Activated CD4-positive, CD25-positive, alpha-beta regulatory T cell treated with anti-CD3 and anti-CD28 coated beads, Interleukin-2, amount 50 U/mL, for 72 hours (primary cell): ENCODE measurements around the gene CPZ.
A peak's percentile ranks its signal among the peaks of the same experiment; 100 is the strongest.

Experiments
- DNase-seq: peaks from one replicate; pipeline ENCODE4 v3.0.0; 2021

Gene CPZ

GRCh38 chr4:8596891-8597290 lies 4.3 kb downstream of the CPZ start:
- DNase-seq: no peak

DNA sequence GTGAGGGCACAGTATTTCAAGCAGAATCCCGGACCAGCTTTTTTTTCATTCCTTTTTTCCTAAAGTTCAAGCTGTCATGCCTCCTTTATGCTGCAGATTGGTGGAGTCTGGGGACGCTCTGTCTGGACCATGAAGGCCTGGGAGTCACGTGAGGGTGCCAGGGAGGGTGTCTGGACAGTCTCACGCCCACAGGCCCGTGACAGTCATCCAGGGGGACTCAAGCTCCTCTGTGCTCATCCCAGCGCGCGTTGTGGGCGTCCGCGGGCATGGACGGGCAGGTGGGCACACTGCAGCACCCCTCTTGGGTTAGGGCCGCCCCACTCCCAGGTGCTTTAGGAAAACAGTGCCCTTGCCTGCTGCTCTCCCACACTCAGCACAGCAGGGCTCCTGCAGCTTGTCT lies 4.8 kb downstream of the CPZ start:
- no peak for DNase-seq

GRCh38 chr4:8597791-8598190 lies 5.2 kb downstream of the CPZ start:
- DNase-seq: no peak

GRCh38 chr4:8598391-8599090 lies 6.0 kb downstream of the CPZ start:
- no peak for DNase-seq

GRCh38 chr4:8599091-8599460 lies 6.5 kb downstream of the CPZ start:
- DNase-seq: no peak

GRCh38 chr4:8599657-8600056 lies 7.1 kb downstream of the CPZ start:
- no peak for DNase-seq

- no peak for DNase-seq
Measured at GRCh38 chr4:8600266-8600665, 7.7 kb downstream of the CPZ start.

DNA sequence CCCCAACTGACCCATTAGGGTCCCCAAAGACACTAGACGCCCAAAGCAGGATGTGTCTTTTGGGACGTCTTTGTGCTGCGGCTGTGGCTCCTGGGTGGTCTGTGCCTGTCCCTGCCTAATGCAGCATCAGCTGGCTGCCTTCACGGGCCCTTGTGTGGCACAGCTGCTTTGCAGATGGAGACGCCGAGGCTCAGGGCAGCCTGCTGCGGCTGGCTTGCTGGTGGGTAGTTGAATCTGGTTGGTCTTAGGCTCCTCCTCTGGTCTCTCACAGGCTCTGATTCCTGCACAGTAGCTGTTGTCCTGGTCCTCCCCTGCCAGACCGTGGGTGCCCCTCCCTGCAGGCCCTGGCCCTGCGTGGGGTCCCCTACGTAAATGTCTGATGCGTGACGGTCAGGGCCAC lies 8.1 kb downstream of the CPZ start:
- DNase-seq: no peak

DNA sequence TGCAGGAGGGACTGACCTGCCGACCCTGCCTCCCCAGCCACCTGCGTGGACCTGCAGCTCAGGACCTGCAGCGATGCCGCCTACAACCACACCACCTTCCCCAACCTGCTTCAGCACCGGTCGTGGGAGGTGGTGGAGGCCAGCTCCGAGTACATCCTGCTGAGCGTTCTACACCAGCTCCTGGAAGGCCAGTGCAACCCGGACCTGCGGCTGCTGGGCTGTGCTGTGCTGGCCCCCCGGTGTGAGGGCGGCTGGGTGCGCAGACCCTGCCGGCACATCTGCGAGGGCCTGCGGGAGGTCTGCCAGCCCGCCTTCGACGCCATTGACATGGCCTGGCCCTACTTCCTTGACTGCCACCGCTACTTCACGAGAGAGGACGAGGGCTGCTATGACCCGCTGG lies 8.5 kb downstream of the CPZ start:
- DNase-seq: no peak

GRCh38 chr4:8601556-8601955 lies 9.0 kb downstream of the CPZ start:
- DNase-seq: no peak

DNA sequence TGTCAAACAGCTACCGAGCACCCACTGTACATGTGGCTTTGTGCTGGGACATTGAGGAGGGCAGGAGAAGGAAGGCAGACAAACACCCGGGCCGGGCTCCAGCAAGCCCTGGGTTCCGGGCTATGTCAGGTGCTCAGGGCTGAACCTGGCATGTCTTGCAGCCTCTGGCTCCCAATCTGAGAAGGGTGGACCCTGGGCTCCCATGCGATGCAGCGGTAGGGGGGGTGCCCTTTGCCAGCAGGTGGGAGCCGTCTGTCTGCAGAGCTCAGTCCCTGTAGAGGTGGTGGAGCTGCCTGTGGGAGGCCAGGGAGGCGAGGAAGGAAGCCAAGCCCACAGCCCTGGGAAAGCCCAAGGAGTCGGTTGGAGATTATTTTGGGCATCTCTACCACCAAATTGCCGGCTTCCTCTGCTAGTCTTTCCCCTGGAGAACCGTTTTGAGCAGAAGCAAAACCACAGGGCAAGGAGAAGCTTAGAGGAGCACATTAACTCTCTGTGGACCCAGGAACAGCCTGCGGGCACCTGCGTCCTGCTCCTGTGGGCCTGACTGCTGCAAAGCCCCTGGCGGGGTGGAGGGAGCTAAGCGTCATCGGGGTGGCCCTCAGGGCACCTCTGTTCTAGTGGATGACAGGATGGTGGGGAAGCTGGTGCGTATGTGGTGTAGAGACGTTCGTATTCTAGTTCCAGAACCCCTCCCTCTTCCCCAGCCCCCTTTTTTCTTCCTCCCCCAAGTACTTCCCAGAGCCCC lies 10.3 kb downstream of the CPZ start:
- DNase-seq: no peak

- DNase-seq: no peak
Measured at GRCh38 chr4:8603931-8604330, 11.4 kb downstream of the CPZ start.

DNA sequence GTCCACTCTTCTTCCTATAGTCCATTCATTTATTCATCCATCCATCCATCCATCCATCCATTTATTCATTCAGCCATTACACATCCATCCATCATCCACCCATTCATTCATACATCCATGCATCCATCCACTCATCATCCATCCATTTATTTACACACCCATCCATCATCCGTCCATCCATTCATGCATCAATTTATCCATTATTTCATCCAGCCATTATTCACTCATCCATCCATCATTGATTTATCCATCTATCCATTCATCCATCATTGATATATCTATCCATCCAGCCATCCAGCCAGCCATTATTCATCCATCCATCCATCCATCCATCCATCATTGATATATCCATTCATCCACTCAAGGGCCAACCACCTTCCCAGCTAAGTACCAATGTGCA lies 12.7 kb downstream of the CPZ start:
- DNase-seq: no peak

GRCh38 chr4:8606476-8606875 lies 13.9 kb downstream of the CPZ start:
- no peak for DNase-seq

DNA sequence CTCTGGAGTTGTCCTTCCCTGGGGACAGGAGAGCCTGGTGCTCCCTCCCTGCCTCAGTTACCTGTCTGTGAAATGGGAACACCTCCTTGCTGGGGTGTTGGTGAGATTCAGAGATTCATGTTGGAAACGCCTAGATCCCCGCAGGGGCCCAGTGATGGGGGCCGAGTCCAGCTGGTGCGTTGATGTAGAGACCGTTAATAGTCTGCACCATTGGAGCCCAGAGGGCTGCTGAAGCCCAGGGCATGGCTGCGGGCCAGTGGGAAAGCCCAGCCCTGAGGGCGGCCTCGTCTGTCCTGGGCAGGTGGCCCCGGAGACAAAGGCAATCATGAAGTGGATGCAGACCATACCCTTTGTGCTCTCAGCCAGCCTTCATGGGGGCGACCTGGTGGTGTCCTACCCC lies 14.4 kb downstream of the CPZ start:
- DNase-seq: no peak

- DNase-seq: peak; percentile 59
Measured at GRCh38 chr4:8607603-8608481, 15.3 kb downstream of the CPZ start.

- no peak for DNase-seq
Measured at GRCh38 chr4:8608714-8609391, 16.3 kb downstream of the CPZ start.

DNA sequence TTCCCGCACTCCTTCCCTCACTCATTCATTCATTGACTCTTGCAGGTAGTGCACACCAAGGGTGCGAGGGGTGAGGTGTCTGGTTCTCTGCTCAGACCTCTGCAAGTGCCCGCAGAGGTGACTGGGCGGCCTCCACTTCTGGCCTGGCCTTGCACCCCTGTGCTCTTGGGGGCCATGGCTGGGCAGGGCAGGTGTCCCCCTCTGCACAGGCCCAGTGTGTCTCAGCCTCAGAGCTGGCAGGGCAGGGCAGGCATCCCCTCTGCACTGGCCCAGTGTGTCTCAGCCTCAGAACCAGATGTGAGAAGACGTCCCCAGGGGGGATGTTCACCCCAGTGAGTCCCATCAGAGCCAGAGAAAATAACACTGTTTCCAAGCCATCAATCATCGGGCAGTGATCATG lies 16.8 kb downstream of the CPZ start:
- DNase-seq: no peak

DNA sequence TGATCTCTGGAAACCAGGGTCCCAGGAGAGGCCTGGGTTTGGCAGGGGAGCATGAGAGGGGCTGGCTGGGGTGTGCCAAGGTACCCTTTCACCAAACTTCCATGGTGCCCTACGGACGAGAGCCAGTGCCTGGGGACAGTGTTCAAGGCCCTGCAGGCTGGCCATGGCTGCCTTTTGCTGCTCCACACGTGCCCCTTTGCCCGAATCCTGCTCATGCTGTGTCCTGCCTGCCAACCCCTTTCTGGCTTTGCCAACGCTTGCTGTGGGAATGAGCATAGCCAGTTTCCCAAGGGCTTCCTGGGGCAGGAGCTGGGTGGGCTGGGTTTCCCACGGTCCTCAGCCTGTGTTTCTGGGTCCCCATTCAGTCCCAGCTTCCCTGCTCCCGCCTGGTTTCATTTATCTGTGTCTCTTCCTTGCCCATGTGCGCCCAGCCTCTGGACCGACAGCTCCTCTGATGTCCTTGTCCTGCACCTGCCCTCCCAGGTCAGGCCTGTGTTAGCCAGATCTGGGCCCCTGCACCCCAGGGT lies 17.3 kb downstream of the CPZ start:
- DNase-seq: no peak

GRCh38 chr4:8610858-8611616 lies 18.5 kb downstream of the CPZ start:
- no peak for DNase-seq

DNA sequence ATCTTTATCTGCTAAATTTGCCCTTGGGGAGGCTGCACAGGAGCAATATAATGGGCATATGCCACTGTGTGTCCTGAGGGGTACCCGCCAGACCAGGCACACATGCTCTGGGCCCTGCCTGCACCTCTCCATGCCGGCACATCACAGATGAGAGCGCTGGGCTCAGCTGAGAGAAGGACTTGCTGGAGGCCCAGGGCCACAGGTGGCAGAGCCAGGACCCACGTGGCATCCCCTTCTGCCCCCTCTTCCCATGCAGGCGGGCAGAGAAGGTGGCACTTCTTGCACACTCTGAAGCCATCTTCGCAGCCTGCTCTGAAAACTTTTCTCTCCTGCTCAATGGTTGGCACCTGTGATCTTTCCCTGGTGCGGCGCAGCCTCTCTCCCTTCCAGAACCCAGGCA lies 20.1 kb downstream of the CPZ start:
- DNase-seq: no peak
